Measurements from ENCODE around the gene SVIL.
A peak's percentile ranks its signal among the peaks of the same experiment; 100 is the strongest.

GRCh38 chr10:29530112-29530976, 104.4 kb downstream of the SVIL start:
- TF ChIP-seq, protein P1, sequence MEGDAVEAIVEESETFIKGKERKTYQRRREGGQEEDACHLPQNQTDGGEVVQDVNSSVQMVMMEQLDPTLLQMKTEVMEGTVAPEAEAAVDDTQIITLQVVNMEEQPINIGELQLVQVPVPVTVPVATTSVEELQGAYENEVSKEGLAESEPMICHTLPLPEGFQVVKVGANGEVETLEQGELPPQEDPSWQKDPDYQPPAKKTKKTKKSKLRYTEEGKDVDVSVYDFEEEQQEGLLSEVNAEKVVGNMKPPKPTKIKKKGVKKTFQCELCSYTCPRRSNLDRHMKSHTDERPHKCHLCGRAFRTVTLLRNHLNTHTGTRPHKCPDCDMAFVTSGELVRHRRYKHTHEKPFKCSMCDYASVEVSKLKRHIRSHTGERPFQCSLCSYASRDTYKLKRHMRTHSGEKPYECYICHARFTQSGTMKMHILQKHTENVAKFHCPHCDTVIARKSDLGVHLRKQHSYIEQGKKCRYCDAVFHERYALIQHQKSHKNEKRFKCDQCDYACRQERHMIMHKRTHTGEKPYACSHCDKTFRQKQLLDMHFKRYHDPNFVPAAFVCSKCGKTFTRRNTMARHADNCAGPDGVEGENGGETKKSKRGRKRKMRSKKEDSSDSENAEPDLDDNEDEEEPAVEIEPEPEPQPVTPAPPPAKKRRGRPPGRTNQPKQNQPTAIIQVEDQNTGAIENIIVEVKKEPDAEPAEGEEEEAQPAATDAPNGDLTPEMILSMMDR (IDR thresholded peaks at IDR 0.05 in 4 of 5, conservative IDR thresholded peaks at IDR 0.05 in 1 of 5), result peak in 2 of 5 experiments; percentile 21 to 26
- TF ChIP-seq POLR2A (IDR thresholded peaks at IDR 0.05), result no peak
